GM13977 (cell line): ENCODE measurements around the gene KCNK5.

Experiments used
- DNase-seq: peaks from one replicate; pipeline ENCODE4 v3.0.0; 2012; ENCODE audit warnings: low spot score
- in situ Hi-C: fragments of 300-500 bp; cut with MboI; formaldehyde crosslinking; loops from one replicate; pipeline ENCODE4 v1.12.0; 2022; ENCODE audit warnings: low sequenced_read_pairs, low pct_unique_long_range_greater_than_20kb, mixed read lengths, inconsistent platforms; ENCODE audit not compliant: unreplicated experiment
- TF ChIP-seq, protein P1 (sequence below): IDR thresholded peaks from 2 replicates; pipeline ENCODE4 v1.5.1; 2012; ENCODE audit warnings: mild to moderate bottlenecking, control low read depth; ENCODE audit not compliant: insufficient read depth; ENCODE audit errors: extremely low read depth, missing control alignments

The KCNK5 gene

GRCh38 chr6:39167321-39167720, 62.0 kb downstream of the KCNK5 start:
- DNase-seq, result no peak
- in situ Hi-C loops, result loop anchor here (5.0 kb wide), 1 partner anchor 135 kb away; no protein-coding TSS in a partner anchor
- TF ChIP-seq, protein P1, sequence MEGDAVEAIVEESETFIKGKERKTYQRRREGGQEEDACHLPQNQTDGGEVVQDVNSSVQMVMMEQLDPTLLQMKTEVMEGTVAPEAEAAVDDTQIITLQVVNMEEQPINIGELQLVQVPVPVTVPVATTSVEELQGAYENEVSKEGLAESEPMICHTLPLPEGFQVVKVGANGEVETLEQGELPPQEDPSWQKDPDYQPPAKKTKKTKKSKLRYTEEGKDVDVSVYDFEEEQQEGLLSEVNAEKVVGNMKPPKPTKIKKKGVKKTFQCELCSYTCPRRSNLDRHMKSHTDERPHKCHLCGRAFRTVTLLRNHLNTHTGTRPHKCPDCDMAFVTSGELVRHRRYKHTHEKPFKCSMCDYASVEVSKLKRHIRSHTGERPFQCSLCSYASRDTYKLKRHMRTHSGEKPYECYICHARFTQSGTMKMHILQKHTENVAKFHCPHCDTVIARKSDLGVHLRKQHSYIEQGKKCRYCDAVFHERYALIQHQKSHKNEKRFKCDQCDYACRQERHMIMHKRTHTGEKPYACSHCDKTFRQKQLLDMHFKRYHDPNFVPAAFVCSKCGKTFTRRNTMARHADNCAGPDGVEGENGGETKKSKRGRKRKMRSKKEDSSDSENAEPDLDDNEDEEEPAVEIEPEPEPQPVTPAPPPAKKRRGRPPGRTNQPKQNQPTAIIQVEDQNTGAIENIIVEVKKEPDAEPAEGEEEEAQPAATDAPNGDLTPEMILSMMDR, result no peak

GRCh38 chr6:39166912-39167290, 62.4 kb downstream of the KCNK5 start:
- TF ChIP-seq, protein P1, result no peak
- in situ Hi-C loops, result loop anchor here (5.0 kb wide), 1 partner anchor 135 kb away; no protein-coding TSS in a partner anchor
- no peak for DNase-seq

DNA sequence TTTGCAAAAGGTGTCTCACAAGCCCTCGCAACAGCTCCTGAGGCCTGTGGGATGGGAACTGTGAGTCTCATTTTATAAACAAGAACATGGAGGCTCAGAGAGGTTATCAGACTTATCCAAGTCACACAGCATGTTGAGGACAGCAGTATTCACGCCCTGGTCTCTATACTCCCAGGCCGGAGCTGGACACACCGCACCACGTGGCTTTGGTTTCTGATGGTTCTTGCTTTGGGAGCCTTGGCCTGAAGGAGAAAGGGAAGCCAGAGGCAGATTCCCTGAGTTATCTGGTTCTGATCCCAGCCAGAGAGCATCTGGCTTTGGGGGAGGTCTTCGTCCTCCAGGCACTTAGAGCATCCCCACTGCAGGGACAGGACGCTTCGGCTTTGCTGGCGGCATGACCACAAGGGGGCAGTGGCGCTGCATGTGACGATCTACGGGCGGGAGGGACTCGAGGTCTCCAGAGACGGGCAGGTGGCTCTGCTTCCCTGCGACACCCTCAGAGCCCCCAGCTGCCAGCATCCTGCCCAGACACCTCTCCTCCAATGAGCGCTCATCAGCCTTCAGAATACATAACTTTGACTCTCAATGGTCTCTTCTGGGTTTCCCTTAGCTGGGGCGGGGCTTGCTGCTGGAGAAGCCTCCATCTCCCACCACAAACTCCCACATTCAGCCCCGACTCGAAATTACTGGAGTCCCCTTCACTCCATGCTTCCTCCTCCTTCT, 62.9 kb downstream of the KCNK5 start:
- in situ Hi-C loops, result loop anchor here (5.0 kb wide), 1 partner anchor 136 kb away; no protein-coding TSS in a partner anchor
- peak; percentile 84 for DNase-seq
- TF ChIP-seq, protein P1, result peak; percentile 99

- DNase-seq, result no peak
- in situ Hi-C loops, result no loop called here
- TF ChIP-seq, protein P1, result no peak
Measured at GRCh38 chr6:39157511-39157910, 71.8 kb downstream of the KCNK5 start.

DNA sequence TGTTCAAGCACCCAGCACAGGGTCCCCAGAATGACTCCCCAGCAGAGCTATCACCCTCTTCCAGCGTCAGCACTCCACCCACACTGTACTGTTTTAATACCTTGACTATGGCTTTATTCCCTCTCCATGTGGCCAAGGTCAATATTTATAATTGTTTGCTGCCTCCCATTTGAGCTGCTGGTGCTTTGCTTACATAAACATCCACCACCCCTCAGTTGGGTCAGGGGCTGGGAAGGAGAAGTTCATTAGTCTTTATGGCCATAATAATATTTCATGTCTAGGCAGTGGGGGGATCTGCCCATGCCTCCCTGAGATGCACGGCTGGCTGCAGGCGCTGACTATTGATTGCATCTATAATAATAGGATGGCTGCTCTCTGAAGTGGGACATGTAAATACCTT, 72.5 kb downstream of the KCNK5 start:
- TF ChIP-seq, protein P1, result no peak
- DNase-seq, result no peak
- in situ Hi-C loops, result no loop called here

- TF ChIP-seq, protein P1, result no peak
- in situ Hi-C loops, result no loop called here
- DNase-seq, result no peak
Measured at GRCh38 chr6:39154705-39155104, 74.6 kb downstream of the KCNK5 start.
